SU-DHL-6 (cell line): ENCODE results near the gene NR1I3.

ENCODE experiments used
- H2AFZ ChIP-seq: fragments of 200-600 bp; sonication (generic); 2 replicates; pipeline ENCODE4 v1.6.1; 2014; ENCODE audit warnings: low read depth, mild to moderate bottlenecking, moderate library complexity, mixed read lengths, antibody characterized with exemption, low read length; ENCODE audit not compliant: severe bottlenecking
- H3F3A ChIP-seq: fragments of 200-600 bp; shearing (Covaris generic); 2 replicates; pipeline ENCODE4 v1.6.0; 2016; ENCODE audit warnings: antibody characterized with exemption, mild to moderate bottlenecking; ENCODE audit not compliant: insufficient read depth
- H3K27ac ChIP-seq: fragments of 200-600 bp; sonication (generic); 2 replicates; pipeline ENCODE4 v1.5.1; 2016; ENCODE audit warnings: low read depth, mild to moderate bottlenecking, low read length, moderate library complexity, mixed read lengths
- H3K27me3 ChIP-seq: fragments of 200-600 bp; sonication (generic), shearing (Covaris generic); 2 replicates; pipeline ENCODE4 v1.6.0; 2014; ENCODE audit warnings: mild to moderate bottlenecking, low read length
- H3K36me3 ChIP-seq: fragments of 200-600 bp; sonication (generic); 2 replicates; pipeline ENCODE4 v1.6.1; 2014; ENCODE audit warnings: mild to moderate bottlenecking, low read length, mixed read lengths
- H3K4me2 ChIP-seq: fragments of 300-600, 200-600 bp; shearing (Covaris generic), sonication (generic); 2 replicates; pipeline ENCODE4 v1.6.0; 2014; ENCODE audit warnings: low read length, low read depth, mild to moderate bottlenecking; ENCODE audit not compliant: poor library complexity, severe bottlenecking
- H3K4me3 ChIP-seq: fragments of 200-600 bp; sonication (generic); 2 replicates; pipeline ENCODE4 v1.5.1; 2014; ENCODE audit warnings: antibody characterized with exemption, low read length, mild to moderate bottlenecking, mixed read lengths; ENCODE audit not compliant: insufficient read depth, poor library complexity, severe bottlenecking
- H3K79me2 ChIP-seq: fragments of 200-600 bp; sonication (generic); 2 replicates; pipeline ENCODE4 v1.6.1; 2014; ENCODE audit warnings: mild to moderate bottlenecking, low read length, moderate library complexity; ENCODE audit not compliant: insufficient read depth
- H3K9ac ChIP-seq: fragments of 200-600 bp; sonication (generic); 2 replicates; pipeline ENCODE4 v1.7.0; 2014; ENCODE audit warnings: mild to moderate bottlenecking, low read length
- H3K9me2 ChIP-seq: fragments of 200-600 bp; sonication (generic); replicated peaks from 2 replicates; pipeline ENCODE4 v1.6.1; 2014; ENCODE audit warnings: low read length; ENCODE audit not compliant: insufficient read depth
- H3K9me3 ChIP-seq: fragments of 200-600 bp; sonication (generic); 2 replicates; pipeline ENCODE4 v1.6.1; 2014; ENCODE audit warnings: low read length, mixed read lengths; ENCODE audit not compliant: insufficient read depth
- H4K20me1 ChIP-seq: fragments of 200-600 bp; sonication (generic); 2 replicates; pipeline ENCODE4 v1.6.1; 2014; ENCODE audit warnings: low read depth, mild to moderate bottlenecking, antibody characterized with exemption, low read length, moderate library complexity, mixed read lengths
- CTCF ChIP-seq: fragments of 200-600 bp; sonication (generic); IDR thresholded peaks from one replicate; pipeline ENCODE4 v1.5.1; 2017; ENCODE audit warnings: antibody characterized with exemption, mild to moderate bottlenecking, low read length, moderate library complexity; ENCODE audit not compliant: insufficient read depth, poor library complexity, severe bottlenecking
- EZH2phosphoT487 ChIP-seq: fragments of 200-600 bp; sonication (generic), shearing (Covaris generic); conservative IDR thresholded peaks from 2 replicates; pipeline ENCODE4 v1.6.1; 2018; ENCODE audit warnings: mild to moderate bottlenecking, antibody characterized with exemption, low read length, moderate library complexity, mixed read lengths

Gene NR1I3

GRCh38 chr1:161192476-161193465 is 45.2 kb downstream of the NR1I3 start:
- H3K9ac ChIP-seq, result no peak overlapping the region

GRCh38 chr1:161191971-161192370 is 46.0 kb downstream of the NR1I3 start:
- no peaks in the 10 kb centered on the region for H3K79me2 ChIP-seq
- H3K36me3 ChIP-seq, result no peaks in the 10 kb centered on the region
- no peak overlapping the region for H3K4me3 ChIP-seq
- H3K27me3 ChIP-seq, result no peaks in the 10 kb centered on the region
- H3K9ac ChIP-seq, result no peak overlapping the region
- H3F3A ChIP-seq, result no peaks in the 10 kb centered on the region
- H4K20me1 ChIP-seq, result no peaks in the 10 kb centered on the region
- no peaks in the 10 kb centered on the region for H3K9me3 ChIP-seq
- H3K27ac ChIP-seq, result no peak overlapping the region
- no peak overlapping the region for H3K4me2 ChIP-seq
- H2AFZ ChIP-seq, result no peak overlapping the region
- TF ChIP-seq CTCF, result no peak
- no peak for TF ChIP-seq EZH2phosphoT487
- no peaks in the 10 kb centered on the region for H3K9me2 ChIP-seq

More at GRCh38 chr1:161192476-161193465, 45.2 kb downstream of the NR1I3 start:
- no peaks in the 10 kb centered on the region for H3K79me2 ChIP-seq
- H3K4me2 ChIP-seq, result no peak overlapping the region
- H3K4me3 ChIP-seq, result no peak overlapping the region
- no peaks in the 10 kb centered on the region for H3F3A ChIP-seq
- H2AFZ ChIP-seq, result no peak overlapping the region
- H3K27me3 ChIP-seq, result no peaks in the 10 kb centered on the region
- TF ChIP-seq CTCF, result peak; percentile 82
- TF ChIP-seq EZH2phosphoT487, result no peak
- H3K36me3 ChIP-seq, result no peaks in the 10 kb centered on the region
- H4K20me1 ChIP-seq, result no peaks in the 10 kb centered on the region
- H3K27ac ChIP-seq, result no peak overlapping the region
- no peaks in the 10 kb centered on the region for H3K9me3 ChIP-seq
- H3K9me2 ChIP-seq, result no peaks in the 10 kb centered on the region

DNA sequence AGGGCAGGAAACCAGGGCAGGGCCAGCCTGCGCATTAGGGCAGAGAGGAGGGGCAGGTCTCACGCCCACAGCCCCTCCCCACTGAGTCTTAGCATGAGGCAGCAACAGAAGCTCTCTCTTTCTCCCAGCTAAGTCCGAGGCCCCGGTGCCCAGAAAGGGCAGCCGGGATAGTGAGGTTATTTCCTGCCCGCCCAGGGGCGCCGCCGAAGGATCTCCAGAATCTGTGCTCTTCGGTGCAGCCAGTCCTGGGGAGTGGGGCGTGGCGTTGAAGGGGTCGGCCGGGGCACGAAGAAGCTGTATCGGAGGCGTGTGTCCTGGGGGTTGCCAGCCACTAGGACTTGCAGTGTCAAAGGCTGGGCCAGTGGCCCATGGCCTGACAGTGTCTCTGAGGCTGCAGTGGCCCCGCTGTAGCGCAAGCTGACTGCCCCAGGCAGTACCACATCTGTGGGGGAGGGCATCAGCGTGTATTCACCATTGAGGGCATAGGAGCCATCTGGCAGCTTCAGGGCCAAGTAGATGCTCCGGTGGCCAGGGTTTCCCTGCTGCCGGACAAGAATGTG is 47.0 kb downstream of the NR1I3 start:
- Histone ChIP-seq H3K9ac (no peak overlapping the region), H2AFZ (no peak overlapping the region), H3K4me2 (no peak overlapping the region), H3K27ac (no peak overlapping the region), H3K9me2 (no peaks in the 10 kb centered on the region), H3K27me3 (no peaks in the 10 kb centered on the region), H3K36me3 (no peaks in the 10 kb centered on the region), H3K4me3 (no peak overlapping the region), H3F3A (no peaks in the 10 kb centered on the region), H4K20me1 (no peaks in the 10 kb centered on the region), H3K79me2 (no peaks in the 10 kb centered on the region), H3K9me3 (no peaks in the 10 kb centered on the region)
- TF ChIP-seq CTCF, result no peak
